ENCODE results near the gene SLC22A1.

Gene SLC22A1

DNA sequence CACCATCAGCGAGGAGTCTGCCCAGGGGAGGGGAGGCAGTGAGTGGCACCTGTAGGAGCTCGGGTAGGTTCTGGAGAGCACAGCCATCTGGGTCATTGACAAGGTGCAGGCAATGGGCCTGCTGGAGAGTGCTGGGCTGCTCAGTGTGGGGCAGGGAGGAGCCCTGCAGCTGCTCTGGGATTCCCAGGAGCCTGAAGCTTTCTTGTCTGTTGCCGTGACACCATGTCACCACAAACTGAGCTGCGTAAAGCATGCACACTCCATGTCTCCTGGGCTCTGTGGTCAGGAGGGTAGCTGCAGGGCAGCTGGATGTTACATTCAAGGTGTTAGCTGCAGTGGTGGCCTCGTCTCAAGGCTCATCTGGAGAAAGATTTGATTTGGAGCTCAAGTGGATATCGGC lies 4.5 kb upstream of the SLC22A1 start:
- H3K27ac ChIP-seq, result no peak overlapping the region
- H3K4me3 ChIP-seq (ENCODE audit: low read depth in 1 of 2, low read length in 1 of 2), result no peak overlapping the region
- no peak for TF ChIP-seq CTCF (IDR thresholded peaks at IDR 0.05)
- H3K36me3 ChIP-seq, result peaks cover 62% of the 10 kb centered on the region
- no peaks in the 10 kb centered on the region for H3K27me3 ChIP-seq
- H3K4me1 ChIP-seq (ENCODE audit: control insufficient read depth in 1 of 2, insufficient read depth in 1 of 2, low read depth in 1 of 2, low read length in 1 of 2), result no peaks in the 10 kb centered on the region
- no peaks in the 10 kb centered on the region for H3K9me3 ChIP-seq

- no peaks in the 10 kb centered on the region for H3K9me3 ChIP-seq
- no peaks in the 10 kb centered on the region for H3K27me3 ChIP-seq
- TF ChIP-seq CTCF (IDR thresholded peaks at IDR 0.05), result no peak
- H3K27ac ChIP-seq, result peak overlapping the region; percentile 0
- H3K4me1 ChIP-seq (ENCODE audit: control insufficient read depth in 1 of 2, insufficient read depth in 1 of 2, low read depth in 1 of 2, low read length in 1 of 2), result no peaks in the 10 kb centered on the region
- peaks cover 51% of the 10 kb centered on the region for H3K36me3 ChIP-seq
- H3K4me3 ChIP-seq (ENCODE audit: low read depth in 1 of 2, low read length in 1 of 2), result no peak overlapping the region
Observed at GRCh38 chr6:160118620-160119229, 2.9 kb upstream of the SLC22A1 start.

GRCh38 chr6:160120087-160120486 lies 1.5 kb upstream of the SLC22A1 start:
- Histone ChIP-seq H3K4me3 (ENCODE audit: low read depth in 1 of 2, low read length in 1 of 2) (no peak overlapping the region), H3K4me1 (ENCODE audit: control insufficient read depth in 1 of 2, insufficient read depth in 1 of 2, low read depth in 1 of 2, low read length in 1 of 2) (no peaks in the 10 kb centered on the region), H3K27ac (no peak overlapping the region), H3K36me3 (peaks cover 39% of the 10 kb centered on the region), H3K27me3 (no peaks in the 10 kb centered on the region), H3K9me3 (no peaks in the 10 kb centered on the region)
- TF ChIP-seq CTCF (IDR thresholded peaks at IDR 0.05), result no peak

DNA sequence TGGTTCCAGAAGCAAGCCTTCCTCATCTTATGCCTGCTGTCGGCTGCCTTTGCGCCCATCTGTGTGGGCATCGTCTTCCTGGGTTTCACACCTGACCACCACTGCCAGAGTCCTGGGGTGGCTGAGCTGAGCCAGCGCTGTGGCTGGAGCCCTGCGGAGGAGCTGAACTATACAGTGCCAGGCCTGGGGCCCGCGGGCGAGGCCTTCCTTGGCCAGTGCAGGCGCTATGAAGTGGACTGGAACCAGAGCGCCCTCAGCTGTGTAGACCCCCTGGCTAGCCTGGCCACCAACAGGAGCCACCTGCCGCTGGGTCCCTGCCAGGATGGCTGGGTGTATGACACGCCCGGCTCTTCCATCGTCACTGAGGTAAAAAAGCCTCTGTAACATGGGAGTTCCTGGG lies 366 bp downstream of the SLC22A1 start:
- Histone ChIP-seq H3K27me3 (no peaks in the 10 kb centered on the region), H3K4me3 (ENCODE audit: low read depth in 1 of 2, low read length in 1 of 2) (no peak overlapping the region), H3K4me1 (ENCODE audit: control insufficient read depth in 1 of 2, insufficient read depth in 1 of 2, low read depth in 1 of 2, low read length in 1 of 2) (no peaks in the 10 kb centered on the region), H3K27ac (no peak overlapping the region), H3K9me3 (no peaks in the 10 kb centered on the region), H3K36me3 (peaks cover 20% of the 10 kb centered on the region)
- TF ChIP-seq CTCF (IDR thresholded peaks at IDR 0.05), result no peak

GRCh38 chr6:160122744-160123143 lies 1.1 kb downstream of the SLC22A1 start:
- peaks cover 13% of the 10 kb centered on the region for H3K36me3 ChIP-seq
- H3K27ac ChIP-seq, result no peak overlapping the region
- no peak for TF ChIP-seq CTCF (IDR thresholded peaks at IDR 0.05)
- H3K4me1 ChIP-seq (ENCODE audit: control insufficient read depth in 1 of 2, insufficient read depth in 1 of 2, low read depth in 1 of 2, low read length in 1 of 2), result no peaks in the 10 kb centered on the region
- no peaks in the 10 kb centered on the region for H3K9me3 ChIP-seq
- H3K27me3 ChIP-seq, result peaks cover 5% of the 10 kb centered on the region
- no peak overlapping the region for H3K4me3 ChIP-seq (ENCODE audit: low read depth in 1 of 2, low read length in 1 of 2)

DNA sequence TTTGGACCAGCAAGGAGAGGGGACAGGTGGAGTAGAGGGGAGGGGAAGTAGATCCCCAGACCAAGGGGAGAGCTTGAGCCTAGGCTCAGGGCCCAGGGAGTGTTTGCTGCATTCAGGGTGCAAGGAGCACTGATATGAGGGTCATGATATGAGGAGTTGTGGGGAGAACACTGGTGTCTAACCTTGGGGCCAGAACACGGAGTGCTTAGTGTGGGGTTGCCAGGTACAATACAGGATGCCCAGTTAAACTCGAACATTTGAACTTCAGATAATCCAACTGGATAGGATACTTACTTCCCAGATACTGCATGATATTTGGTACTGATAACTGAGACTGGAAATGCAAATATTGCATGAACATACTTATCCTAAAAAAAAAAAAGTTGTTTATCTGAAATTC lies 2.4 kb downstream of the SLC22A1 start:
- Histone ChIP-seq H3K36me3 (peaks cover 6% of the 10 kb centered on the region), H3K27me3 (peaks cover 11% of the 10 kb centered on the region), H3K4me3 (ENCODE audit: low read depth in 1 of 2, low read length in 1 of 2) (no peak overlapping the region), H3K9me3 (no peaks in the 10 kb centered on the region), H3K4me1 (ENCODE audit: control insufficient read depth in 1 of 2, insufficient read depth in 1 of 2, low read depth in 1 of 2, low read length in 1 of 2) (no peaks in the 10 kb centered on the region), H3K27ac (no peak overlapping the region)
- TF ChIP-seq CTCF (IDR thresholded peaks at IDR 0.05), result no peak

Data from neutrophil (primary cell).